ENCODE data around the gene PFKL. TPM values are rescaled to one million over a fixed set of nuclear protein-coding genes. Genes with fewer than 3 reads are reported as not detected.

The PFKL gene
- polyA plus RNA-seq, 1 donor (not counting 4 experiments of a cell fraction or from before 2014, with no cell fraction given): 46.6 TPM

DNA sequence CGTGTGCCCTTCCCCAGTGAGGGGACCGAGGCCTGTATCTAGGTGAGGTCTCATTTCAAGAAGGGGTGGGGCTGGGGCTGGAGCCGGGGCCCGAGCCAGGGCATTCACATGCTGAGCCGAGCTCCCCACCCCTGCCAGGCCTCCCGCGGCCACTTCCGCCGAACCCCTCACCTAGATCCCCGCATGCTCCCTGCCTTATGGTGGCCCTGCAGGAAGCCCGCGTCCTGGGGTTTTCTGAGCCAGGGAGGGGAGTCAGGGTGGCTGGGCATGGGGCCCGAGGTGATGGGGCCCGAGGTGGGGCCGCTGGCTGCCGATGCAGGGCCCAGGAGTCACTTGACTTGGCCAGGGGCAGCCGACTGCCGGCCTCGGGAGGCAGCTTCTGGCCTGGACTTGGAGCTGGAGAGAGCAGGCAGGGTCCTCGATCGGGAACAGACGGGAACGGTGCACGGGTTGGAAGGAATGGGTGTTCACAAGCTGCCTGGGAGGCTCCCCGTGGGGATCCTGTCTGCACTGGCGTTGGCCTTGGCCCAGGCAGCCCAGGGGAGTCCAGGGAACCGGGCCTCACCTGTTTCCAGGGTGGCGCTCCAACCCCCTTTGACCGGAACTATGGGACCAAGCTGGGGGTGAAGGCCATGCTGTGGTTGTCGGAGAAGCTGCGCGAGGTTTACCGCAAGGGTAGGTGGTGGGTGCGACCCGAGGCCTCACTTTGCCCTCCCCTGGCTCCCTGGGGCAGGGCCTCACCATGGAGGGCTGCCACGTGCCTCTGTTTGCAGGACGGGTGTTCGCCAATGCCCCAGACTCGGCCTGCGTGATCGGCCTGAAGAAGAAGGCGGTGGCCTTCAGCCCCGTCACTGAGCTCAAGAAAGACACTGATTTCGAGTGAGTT lies 25.8 kb downstream of the PFKL start:
- no peak overlapping the region for H3K4me3 ChIP-seq (ENCODE audit: control insufficient read depth in 2 of 3, extremely low read depth in 1 of 3, insufficient read depth in 2 of 3, low read depth in 1 of 3, low read length in 3 of 3)
- no peak overlapping the region for H3K4me2 ChIP-seq (ENCODE audit: control insufficient read depth, extremely low read depth, insufficient read depth, low read depth, low read length)
- no peak overlapping the region for H2AFZ ChIP-seq (ENCODE audit: control insufficient read depth, low read length)
- H3K9me3 ChIP-seq (ENCODE audit: control insufficient read depth, low read depth, low read length): no peaks in the 10 kb centered on the region
- no peaks in the 10 kb centered on the region for H3K79me2 ChIP-seq (ENCODE audit: control insufficient read depth, insufficient read depth, low read length)
- H3K9me1 ChIP-seq (ENCODE audit: control insufficient read depth, extremely low read depth, insufficient read depth, low read length): no peaks in the 10 kb centered on the region
- H3K27ac ChIP-seq (ENCODE audit: control insufficient read depth, insufficient read depth, low read length): no peak overlapping the region
- DNase-seq (ENCODE audit: low read depth, low spot score) (no peak), FAIRE-seq (no peak)
- no peak overlapping the region for H3K9ac ChIP-seq (ENCODE audit: control insufficient read depth, extremely low read depth, insufficient read depth, low read length)
- no peaks in the 10 kb centered on the region for H4K20me1 ChIP-seq (ENCODE audit: control insufficient read depth, extremely low read depth, insufficient read depth, low read length)
- no peaks in the 10 kb centered on the region for H3K4me1 ChIP-seq (ENCODE audit: control insufficient read depth, extremely low read depth, insufficient read depth, low read length)
- dilution Hi-C loops (cut with MboI; ENCODE audit: extremely low pct_ligation_motif_present, low sequenced_read_pairs): no loop called here
- TF ChIP-seq EZH2 (IDR thresholded peaks at IDR 0.05; ENCODE audit: low read length): no peak
- TF ChIP-seq, protein P1, sequence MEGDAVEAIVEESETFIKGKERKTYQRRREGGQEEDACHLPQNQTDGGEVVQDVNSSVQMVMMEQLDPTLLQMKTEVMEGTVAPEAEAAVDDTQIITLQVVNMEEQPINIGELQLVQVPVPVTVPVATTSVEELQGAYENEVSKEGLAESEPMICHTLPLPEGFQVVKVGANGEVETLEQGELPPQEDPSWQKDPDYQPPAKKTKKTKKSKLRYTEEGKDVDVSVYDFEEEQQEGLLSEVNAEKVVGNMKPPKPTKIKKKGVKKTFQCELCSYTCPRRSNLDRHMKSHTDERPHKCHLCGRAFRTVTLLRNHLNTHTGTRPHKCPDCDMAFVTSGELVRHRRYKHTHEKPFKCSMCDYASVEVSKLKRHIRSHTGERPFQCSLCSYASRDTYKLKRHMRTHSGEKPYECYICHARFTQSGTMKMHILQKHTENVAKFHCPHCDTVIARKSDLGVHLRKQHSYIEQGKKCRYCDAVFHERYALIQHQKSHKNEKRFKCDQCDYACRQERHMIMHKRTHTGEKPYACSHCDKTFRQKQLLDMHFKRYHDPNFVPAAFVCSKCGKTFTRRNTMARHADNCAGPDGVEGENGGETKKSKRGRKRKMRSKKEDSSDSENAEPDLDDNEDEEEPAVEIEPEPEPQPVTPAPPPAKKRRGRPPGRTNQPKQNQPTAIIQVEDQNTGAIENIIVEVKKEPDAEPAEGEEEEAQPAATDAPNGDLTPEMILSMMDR (optimal IDR thresholded peaks at IDR 0.05 in 1 of 3, IDR thresholded peaks at IDR 0.05 in 1 of 3, conservative IDR thresholded peaks at IDR 0.05 in 1 of 3; ENCODE audit: extremely low read depth in 1 of 3, insufficient read depth in 2 of 3, low read length in 3 of 3): no peak
- no peaks in the 10 kb centered on the region for H3K27me3 ChIP-seq (ENCODE audit: control insufficient read depth, extremely low read depth, insufficient read depth, low read length)
- H3K36me3 ChIP-seq (ENCODE audit: control insufficient read depth in 2 of 2, extremely low read depth in 1 of 2, insufficient read depth in 2 of 2, low read length in 2 of 2): peaks cover 11 to 23% of the 10 kb centered on the region in 2 experiments

- Histone ChIP-seq H3K36me3 (ENCODE audit: control insufficient read depth in 2 of 2, extremely low read depth in 1 of 2, insufficient read depth in 2 of 2, low read length in 2 of 2) (peaks cover 8 to 20% of the 10 kb centered on the region in 2 experiments), H3K4me2 (ENCODE audit: control insufficient read depth, extremely low read depth, insufficient read depth, low read depth, low read length) (no peak overlapping the region), H3K4me1 (ENCODE audit: control insufficient read depth, extremely low read depth, insufficient read depth, low read length) (no peaks in the 10 kb centered on the region), H3K27ac (ENCODE audit: control insufficient read depth, insufficient read depth, low read length) (no peak overlapping the region), H3K4me3 (ENCODE audit: control insufficient read depth in 2 of 3, extremely low read depth in 1 of 3, insufficient read depth in 2 of 3, low read depth in 1 of 3, low read length in 3 of 3) (no peak overlapping the region), H3K9me1 (ENCODE audit: control insufficient read depth, extremely low read depth, insufficient read depth, low read length) (no peaks in the 10 kb centered on the region), H3K79me2 (ENCODE audit: control insufficient read depth, insufficient read depth, low read length) (no peaks in the 10 kb centered on the region), H3K27me3 (ENCODE audit: control insufficient read depth, extremely low read depth, insufficient read depth, low read length) (no peaks in the 10 kb centered on the region), H4K20me1 (ENCODE audit: control insufficient read depth, extremely low read depth, insufficient read depth, low read length) (no peaks in the 10 kb centered on the region), H3K9me3 (ENCODE audit: control insufficient read depth, low read depth, low read length) (no peaks in the 10 kb centered on the region), H3K9ac (ENCODE audit: control insufficient read depth, extremely low read depth, insufficient read depth, low read length) (no peak overlapping the region), H2AFZ (ENCODE audit: control insufficient read depth, low read length) (no peak overlapping the region)
- DNase-seq (ENCODE audit: low read depth, low spot score) (no peak), FAIRE-seq (no peak)
- no peak for TF ChIP-seq EZH2 (IDR thresholded peaks at IDR 0.05; ENCODE audit: low read length)
- TF ChIP-seq, protein P1 (optimal IDR thresholded peaks at IDR 0.05 in 1 of 3, IDR thresholded peaks at IDR 0.05 in 1 of 3, conservative IDR thresholded peaks at IDR 0.05 in 1 of 3; ENCODE audit: extremely low read depth in 1 of 3, insufficient read depth in 2 of 3, low read length in 3 of 3): no peak
- dilution Hi-C loops (cut with MboI; ENCODE audit: extremely low pct_ligation_motif_present, low sequenced_read_pairs): no loop called here
Observed at GRCh38 chr21:44326272-44326647, 26.4 kb downstream of the PFKL start.

Measured in keratinocyte (primary cell).